Measurements from ENCODE around the gene SHTN1.

SHTN1 gene

DNA sequence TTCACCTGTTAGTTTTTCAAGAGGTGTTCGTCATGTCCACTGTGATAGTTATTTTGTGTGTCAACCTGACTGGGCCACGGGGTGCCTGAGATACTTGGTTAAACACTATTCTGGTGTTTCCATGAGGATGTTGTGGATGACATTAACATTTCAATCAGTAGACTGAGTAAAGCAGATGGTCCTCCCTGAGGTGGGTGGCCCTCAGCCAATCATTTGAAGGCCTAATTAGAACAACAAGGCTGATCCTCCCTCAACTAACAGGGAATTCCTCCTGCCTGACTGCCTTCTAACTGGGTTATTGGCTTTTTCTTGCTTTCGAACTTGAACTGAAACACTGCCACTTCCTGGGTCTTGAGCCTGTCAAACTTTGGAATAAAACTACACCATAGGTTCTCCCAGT lies 79.9 kb downstream of the SHTN1 start:
- intact Hi-C loops (cut with DNase I): no loop called here
- DNase-seq: no peak

DNA sequence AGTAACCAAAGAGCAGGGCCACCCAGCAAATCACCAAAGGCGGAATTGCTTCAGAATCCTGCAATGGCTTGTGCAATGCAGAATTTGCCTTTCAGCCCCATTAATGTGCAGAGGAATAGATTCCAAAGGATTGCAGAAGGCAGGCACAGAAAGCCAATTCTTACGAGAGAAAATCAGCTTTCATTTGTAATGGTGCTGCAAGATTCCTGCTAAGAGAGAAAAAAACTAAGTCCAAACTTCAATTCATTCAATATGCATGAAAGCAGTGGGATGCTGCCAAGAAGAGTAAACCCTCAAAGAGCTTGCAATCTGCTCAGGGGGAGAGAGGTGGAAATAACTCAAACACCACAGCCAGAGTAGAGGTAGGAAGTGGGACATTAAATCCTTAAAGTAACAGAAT lies 85.3 kb downstream of the SHTN1 start:
- no peak for DNase-seq
- intact Hi-C loops (cut with DNase I): no loop called here

DNA sequence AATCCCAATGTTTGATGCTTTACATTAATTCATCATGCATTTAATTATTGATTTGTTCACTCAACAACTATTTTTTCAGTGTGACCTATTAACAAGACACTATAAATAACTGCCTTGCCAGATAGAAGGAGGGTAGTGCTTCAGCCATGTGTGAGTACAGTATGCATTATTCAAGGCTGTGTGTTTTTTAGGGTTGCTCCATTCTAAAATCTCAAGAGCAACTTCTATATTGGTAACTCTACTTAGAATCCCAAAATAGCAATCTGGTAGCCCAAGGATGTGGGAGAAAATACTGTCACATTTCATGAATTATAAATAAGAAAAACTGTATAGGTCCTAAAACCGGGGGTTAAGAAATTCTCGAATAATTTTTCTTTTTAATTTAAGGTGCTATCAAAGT lies 85.8 kb downstream of the SHTN1 start:
- no peak for DNase-seq
- intact Hi-C loops (cut with DNase I): no loop called here

DNA sequence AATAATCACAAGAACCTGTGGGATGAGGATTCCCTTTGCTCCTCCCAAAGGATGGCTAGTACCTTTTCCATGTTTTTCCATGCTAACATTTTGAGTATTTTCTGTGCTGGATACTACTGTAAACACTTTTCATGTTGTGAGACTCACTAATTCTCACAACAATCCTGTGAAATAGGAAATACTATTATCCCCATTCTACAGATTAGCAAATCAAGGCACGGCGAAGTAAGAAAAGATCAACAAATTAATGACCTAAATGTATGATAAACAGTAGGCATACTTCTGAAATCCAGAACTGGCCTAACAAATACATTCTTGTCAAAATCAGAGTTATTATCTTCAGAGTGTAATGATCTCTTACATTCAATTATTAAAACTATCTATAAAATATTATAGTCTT lies 86.4 kb downstream of the SHTN1 start:
- no peak for DNase-seq
- intact Hi-C loops (cut with DNase I): no loop called here

DNA sequence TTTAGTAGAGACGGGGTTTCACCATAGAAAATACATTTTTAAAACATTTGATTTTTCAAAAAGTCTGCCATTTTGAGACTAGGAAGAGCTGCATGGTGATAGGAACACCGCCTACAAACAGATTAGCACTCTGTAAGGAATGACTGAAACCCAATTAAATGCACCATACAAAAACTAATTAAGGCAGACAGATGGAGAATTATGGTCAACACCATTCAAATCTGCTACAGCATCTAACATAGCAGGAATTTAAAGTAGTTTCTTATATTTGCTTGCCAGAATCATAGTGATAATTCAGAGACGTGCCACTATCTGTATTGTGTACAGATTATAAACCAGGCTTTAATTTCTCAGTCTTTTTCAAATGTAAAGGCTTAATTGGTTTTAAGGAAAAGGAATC lies 87.5 kb downstream of the SHTN1 start:
- intact Hi-C loops (cut with DNase I): no loop called here
- no peak for DNase-seq

DNA sequence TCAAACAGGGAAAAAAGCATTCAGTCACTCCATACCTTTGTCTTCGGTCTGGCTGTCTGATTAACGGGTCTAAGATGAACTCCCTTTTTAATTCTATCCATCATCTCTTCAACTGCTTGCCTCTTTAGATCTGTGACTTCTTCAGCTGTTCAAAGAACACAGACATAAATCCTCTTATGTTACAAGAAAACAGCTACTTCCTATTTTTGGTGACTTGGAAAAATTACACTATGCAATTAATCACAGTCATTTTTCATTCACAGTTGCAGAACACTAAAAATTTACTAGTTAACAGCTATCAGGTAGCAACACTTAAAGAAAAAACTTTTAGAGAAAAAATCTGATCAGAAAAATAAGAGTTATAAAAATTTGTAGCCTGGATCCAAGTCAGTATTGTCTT lies 89.6 kb downstream of the SHTN1 start:
- intact Hi-C loops (cut with DNase I): no loop called here
- no peak for DNase-seq

DNA sequence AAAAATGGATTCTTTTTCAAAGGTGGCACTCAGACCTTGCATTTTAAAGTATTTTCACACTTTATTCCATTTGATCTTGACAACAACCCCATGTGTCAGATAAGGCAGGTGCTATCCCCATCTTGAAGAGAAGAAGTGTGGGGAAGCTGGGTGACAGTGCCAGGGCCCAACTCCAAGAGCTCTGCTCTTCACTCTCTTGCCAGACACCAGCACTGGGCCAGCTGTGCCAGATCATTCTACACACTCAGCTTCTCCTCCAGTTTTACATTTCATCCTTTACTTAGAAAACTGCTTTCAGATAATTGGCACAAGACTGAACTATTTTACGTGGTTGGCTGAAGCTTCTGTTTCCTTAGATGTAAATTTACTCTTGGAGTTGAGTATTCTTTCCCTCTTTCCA lies 91.3 kb downstream of the SHTN1 start:
- peak in 7 of 10 donors; percentile 18 to 88 (median 37) for DNase-seq

DNA sequence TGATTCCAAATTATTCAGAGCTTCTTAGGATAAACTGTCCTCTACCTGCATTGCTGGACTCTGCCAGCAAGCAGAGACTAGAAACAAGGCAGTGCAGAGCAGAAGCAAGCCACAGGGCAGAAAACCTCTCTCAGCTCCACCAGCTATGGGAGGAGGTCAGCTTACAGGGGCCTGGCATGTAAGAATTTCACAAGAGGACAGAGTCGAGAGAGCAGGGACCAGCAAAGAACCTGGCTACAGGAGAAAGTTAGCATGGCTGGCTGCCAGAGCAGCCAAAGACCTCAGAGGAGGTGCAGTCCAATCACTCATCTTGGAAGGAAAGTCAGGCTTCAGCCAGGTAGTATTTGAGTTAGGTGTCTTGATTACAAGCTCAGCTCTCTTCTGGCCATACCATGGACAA lies 92.8 kb downstream of the SHTN1 start:
- DNase-seq: no peak
- intact Hi-C loops (cut with DNase I): no loop called here

More for the DNA sequence above, 91.3 kb downstream of the SHTN1 start:
- intact Hi-C loops (cut with DNase I): no loop called here

DNA sequence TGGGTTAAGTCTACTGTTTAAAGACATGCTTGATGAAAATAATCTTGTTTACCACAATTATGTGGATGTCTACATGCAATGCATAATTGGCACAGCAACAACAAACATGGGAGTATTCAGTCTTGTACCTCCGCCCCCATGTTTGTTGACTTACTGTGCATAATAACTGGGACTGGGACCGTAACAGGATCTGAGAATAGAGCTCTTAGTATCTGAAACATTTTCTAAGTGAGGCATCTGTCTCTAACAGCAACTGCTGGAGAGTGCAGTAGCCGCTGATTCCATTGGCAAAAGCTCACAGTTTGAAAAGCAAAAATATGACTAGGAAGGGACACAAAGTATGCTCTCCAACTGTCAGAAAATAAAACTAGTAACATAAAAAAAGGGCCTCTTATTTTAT lies 94.1 kb downstream of the SHTN1 start:
- DNase-seq: no peak
- intact Hi-C loops (cut with DNase I): no loop called here

DNA sequence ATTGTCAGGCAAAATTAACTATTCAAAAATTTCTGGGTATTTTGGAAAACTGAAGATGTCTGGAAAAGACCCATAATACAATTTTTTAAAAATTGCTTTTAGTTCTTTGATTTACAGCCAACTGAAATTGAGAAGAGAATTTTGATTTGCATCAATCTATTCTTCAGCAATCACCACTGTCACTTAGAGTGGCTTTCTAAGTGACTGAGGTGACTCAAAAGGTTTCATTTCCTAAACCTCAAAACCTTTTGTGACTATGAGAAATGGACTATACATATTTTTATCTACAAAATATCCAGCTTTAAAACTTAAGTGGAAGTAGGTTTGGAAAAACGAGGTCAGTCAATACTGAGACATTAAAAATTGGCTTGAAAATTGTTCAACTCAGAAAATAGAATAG lies 95.7 kb downstream of the SHTN1 start:
- DNase-seq: no peak
- intact Hi-C loops (cut with DNase I): no loop called here

DNA sequence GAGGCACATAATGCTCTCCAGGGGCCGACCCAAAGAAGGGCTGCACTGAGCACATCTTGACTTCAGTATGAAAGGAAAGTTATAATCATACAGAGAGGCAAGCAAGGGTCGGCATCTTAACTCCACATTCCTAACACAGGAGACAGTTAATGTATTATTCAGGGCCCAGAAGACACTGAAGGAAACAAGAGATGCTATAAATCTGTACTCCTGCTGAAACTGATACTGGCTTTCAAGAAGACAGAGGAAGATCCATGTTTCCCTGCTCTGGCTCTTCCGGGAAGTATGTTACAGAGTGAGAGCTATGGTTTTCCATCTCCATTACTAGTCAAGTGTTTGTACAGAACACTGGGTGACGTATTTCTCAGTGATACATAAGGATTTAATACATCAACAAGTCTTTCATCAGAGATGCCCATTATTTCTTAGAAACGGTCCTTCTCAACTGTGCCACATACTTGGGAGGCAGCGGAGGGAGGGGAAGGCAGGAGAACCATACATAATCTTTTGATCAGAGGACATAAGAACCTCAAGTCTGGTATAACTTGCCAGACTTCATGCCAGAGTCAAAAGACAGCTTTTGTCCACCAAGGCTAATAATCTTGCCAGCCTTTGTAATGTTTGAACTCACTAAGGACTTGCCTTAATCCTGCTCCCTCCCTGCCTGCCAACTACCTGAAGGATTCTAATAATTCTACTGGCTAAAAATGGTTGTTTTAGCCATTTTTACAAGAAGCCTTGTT lies 97.6 kb downstream of the SHTN1 start:
- intact Hi-C loops (cut with DNase I): no loop called here
- no peak for DNase-seq

DNA sequence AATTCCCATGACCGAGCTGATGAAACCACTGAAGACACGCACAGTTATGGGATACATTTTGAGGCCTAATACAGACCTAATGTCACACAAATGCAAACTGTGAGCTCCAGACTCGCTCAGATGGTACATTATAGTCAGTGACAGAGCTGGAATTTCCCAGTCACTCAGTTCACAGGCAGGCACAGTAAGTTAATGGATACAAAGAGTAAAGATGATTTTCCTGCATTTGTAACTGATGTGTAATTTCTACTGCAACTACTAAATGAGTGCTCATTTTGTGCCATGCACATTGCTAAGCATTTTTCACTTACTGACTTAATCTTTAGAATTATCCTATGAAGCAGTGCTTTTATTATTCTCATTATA lies 99.2 kb downstream of the SHTN1 start:
- intact Hi-C loops (cut with DNase I): no loop called here
- no peak for DNase-seq

DNA sequence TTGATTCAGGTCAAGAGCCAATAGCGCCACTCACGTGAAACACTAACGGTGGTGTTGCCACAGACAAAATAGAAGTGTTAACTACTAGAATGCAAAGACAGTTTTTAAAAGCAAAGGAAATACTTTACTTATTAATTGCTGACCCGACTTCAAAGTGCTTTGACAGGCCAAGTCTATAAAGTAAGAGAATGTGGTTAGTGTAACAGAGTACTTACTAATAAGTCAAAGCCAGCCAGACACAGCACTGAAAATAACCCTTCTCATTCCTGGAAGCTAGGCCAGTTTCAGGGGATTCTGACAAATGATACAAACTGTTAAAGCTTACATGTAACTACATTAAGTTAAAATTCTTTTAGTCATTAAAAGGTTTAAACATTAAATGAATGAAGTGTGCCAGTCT lies 105.4 kb downstream of the SHTN1 start:
- no peak for DNase-seq
- intact Hi-C loops (cut with DNase I): no loop called here

DNA sequence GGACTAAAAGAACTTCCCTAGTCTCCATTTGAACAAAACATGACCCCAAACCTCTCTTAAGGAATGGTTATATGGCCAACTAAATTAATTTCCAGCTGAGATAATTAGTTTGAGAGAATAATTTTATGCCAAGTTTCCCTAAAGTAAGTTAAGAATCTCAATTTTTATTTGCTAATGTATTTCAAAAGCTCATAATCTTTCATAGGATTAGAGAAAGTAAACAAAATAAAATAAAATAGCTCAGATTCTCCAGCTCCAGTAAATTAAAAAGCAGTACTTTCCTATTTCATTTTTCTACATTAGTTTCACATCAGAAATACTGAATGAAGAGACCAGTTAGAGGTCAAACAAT lies 111.3 kb downstream of the SHTN1 start:
- intact Hi-C loops (cut with DNase I): no loop called here
- no peak for DNase-seq

DNA sequence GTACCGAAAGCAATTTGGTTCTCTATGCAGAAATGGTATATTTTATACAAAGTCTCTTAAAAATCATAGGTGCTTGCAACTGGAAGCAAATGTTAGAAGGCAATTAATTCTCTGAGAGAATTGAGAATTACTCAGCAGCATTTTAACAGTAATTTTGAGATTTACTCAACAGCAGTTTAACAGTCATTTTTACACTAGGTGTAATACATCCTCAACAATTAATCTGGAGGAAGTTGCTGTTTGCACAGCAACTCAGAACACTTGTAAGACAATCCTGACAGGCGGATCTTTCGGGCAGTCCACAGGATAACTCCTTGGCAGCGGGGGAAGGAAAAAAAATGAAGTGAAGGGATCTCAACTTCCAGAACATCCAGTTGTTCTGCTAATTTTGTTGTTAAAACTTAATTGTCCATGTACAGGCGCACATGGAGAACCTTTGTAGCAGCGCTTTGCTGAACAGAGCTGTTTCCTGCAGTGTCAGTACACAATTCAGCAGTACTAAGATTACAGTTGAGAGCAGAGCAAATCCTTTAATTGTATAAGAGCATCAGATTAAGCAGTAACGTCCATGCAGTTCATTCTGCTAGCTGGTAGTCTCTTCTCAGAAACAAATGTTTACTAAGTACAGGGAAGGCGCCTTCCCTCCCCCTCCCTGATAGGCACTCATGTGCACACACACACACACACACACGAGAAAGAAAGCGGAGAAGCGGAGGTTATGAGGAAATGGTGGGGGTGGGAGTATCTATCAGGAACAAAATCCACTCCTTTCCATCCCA lies 111.9 kb downstream of the SHTN1 start:
- intact Hi-C loops (cut with DNase I): no loop called here
- DNase-seq: no peak

DNA sequence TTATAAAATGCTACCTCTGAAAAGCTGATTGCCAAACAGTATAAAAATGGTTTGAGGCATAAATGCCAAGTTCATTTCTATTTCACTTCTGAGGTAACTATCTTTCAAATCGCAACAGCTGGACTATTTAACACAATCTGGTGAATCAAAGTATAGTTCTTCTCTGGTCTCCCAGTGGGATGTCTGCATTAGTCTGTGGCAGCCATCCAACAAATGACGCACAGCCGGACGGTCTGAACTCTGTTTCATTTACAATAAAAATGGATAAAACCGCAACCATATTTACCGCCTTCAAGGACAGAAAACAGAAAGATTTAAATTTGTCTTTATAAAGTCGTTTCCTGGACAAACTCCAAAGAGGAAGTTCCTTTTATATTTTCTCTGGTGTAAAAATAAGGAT lies 113.8 kb downstream of the SHTN1 start:
- DNase-seq: peak in 6 of 10 donors; percentile 34 to 89 (median 58)
- intact Hi-C loops (cut with DNase I): no loop called here

DNA sequence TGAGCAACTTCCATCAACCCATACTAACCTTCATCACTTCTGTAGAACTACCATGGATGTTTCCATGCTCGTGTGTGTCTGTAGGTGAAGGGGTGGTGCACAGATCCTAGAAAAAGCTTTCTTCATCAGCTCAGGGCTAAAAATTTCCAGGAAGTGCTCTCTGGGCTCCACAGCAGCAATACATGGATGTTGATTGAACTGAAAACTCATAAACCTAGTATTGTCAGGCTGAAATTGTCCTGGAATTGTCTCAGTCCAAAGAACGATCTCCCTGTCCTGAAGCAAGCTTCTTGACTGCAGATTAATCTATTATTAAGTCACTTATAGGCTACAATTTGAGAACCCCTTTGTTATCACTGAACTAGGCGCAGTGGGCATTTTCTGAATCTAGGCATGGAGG lies 115.9 kb downstream of the SHTN1 start:
- intact Hi-C loops (cut with DNase I): no loop called here
- no peak for DNase-seq

DNA sequence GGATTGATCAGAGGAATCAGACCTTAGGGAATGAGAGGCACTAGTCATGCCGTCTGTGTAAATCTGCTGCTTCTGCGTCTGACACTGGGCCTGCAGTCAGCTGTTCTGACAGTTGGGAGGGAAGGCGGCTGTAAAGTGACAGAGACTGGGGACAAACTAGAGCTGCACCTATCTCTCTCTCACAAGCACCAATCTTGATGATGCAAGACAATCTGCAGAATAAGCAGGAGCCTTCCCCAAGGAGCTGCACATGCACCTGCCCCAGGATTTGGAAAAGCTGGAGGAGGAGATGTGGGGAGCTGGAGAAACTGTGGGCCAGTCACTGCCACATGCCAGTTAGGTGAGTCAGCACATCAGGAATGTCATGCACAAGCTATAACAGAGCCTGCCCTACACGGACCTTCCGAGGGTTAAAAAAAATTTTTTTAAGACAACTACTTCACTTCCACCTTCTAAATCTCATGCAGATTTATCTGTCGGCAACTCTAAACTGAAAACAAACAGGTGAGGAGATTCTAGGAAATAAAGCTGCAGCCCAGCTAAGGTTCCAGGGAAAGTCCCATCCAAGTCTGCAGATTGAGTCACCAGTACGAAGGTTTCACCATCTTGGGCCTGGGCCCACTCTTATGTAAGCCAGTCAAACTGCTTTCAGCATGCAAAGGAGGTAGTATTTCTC lies 116.5 kb downstream of the SHTN1 start:
- DNase-seq: peak in 6 of 10 donors; percentile 49 to 89 (median 62)
- intact Hi-C loops (cut with DNase I): no loop called here

DNA sequence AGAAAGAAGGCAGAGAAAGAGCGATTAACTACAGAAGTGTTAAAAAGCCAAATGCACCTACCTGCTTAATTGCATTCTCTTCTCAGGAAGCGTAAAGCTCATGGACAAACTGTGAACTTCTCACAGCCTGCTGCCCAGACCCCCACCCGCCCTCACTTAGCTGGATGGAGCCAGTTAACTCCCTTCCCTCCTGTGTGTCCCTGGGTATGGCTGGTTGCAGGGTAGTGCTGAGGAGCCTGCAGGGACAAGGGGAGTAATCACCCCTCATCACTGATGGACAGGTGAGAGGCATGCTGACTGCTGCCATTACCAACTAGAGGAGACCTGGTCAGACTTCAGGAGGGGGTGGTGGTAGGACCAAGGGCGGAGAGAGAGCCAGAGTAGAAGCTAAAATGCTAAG lies 118.2 kb downstream of the SHTN1 start:
- intact Hi-C loops (cut with DNase I): no loop called here
- no peak for DNase-seq

DNA sequence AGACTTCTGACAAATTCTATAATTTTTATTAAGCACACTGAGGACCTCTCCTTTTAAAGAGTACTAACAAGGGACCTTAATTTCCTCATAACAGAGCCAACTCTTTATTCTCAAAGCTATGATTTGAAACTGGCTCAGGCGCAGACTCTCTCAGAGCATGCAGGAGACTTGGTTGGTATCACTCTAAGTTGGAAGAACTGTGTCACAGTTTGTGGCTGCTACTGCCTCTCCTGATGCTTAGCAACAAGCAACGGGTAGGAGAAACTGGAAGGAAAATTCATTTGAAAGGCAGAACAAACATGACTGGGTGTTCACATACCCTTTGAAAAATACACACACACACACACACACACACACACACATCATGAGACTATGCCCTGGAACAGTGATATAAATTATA lies 122.3 kb downstream of the SHTN1 start:
- no peak for DNase-seq
- intact Hi-C loops (cut with DNase I): no loop called here

DNA sequence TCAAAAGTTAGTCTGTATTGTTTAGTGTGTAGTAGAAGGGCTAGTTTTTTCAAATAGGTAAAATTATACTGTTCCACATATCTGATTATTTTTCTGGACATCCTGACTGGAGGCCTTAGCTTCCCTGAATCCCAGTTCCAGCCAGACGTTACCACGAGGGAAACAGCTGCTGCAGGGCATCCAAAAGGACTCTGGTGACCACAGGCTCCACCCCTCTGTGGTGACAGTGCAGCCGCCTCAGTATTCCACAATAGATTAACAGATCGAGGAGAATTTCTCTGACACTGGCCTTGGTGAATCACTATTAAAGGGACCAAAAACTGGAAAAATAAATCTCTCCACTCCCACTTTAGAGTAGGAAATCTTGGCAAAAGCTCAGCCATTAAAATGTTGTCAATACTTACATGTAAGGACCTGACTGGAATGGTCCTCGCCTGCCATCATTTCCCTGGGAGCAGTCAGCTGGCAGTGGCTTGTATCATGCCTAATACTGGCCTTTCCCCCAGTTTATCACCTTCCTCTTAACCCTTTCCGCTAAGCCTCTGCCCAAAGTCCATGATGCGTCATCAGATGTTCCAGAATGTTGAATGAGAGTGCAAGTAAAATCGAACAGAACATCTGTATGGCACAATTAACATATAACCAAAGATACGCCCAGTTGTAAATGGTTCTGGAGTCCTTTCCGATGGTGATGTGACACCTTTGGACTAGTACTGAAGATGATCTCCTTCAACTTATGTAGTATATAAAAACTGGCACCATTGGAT lies 124.1 kb downstream of the SHTN1 start:
- peak in 2 of 10 donors; percentile 44 to 46 for DNase-seq
- intact Hi-C loops (cut with DNase I): no loop called here

Data from posterior cingulate gyrus (tissue), 11 donors.